Astrocyte of the spinal cord (primary cell): ENCODE results near the gene KNL1.

Source experiments
- DNase-seq: peaks from one replicate; pipeline ENCODE4 v3.0.0; 2011; ENCODE audit warnings: low read depth, low spot score
- H3K4me3 ChIP-seq: 2 replicates; pipeline ENCODE4 v1.5.1; 2011; ENCODE audit warnings: low read depth, mild to moderate bottlenecking, low read length, moderate library complexity
- in situ Hi-C: cut with HindIII; loops from 2 replicates; pipeline ENCODE4 v1.10.0; 2017; ENCODE audit warnings: low sequenced_read_pairs
- TF ChIP-seq, protein P1 (sequence below): IDR thresholded peaks from 2 replicates; pipeline ENCODE4 v1.5.1; 2012; ENCODE audit warnings: low read depth, mild to moderate bottlenecking, low read length, inconsistent platforms

KNL1 gene

DNA sequence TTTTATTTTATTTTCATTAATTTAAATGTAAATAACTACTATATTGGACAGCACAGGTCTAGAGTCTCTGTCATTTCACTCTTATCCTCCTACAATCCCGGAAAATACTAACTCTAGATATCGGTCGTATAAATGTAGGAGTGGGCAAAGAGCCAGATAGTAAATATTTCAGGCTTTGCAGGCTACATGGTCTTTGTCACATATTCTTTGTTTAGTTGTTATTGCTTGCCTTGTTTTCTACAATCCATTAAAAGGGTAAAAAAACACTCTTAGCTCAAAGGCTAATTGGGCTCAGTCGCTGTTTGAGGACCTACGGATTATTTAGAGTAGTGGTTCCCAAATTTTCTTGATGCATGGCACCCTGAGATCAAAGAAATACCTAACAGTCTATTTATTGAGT lies 1.7 kb downstream of the KNL1 start:
- TF ChIP-seq, protein P1, sequence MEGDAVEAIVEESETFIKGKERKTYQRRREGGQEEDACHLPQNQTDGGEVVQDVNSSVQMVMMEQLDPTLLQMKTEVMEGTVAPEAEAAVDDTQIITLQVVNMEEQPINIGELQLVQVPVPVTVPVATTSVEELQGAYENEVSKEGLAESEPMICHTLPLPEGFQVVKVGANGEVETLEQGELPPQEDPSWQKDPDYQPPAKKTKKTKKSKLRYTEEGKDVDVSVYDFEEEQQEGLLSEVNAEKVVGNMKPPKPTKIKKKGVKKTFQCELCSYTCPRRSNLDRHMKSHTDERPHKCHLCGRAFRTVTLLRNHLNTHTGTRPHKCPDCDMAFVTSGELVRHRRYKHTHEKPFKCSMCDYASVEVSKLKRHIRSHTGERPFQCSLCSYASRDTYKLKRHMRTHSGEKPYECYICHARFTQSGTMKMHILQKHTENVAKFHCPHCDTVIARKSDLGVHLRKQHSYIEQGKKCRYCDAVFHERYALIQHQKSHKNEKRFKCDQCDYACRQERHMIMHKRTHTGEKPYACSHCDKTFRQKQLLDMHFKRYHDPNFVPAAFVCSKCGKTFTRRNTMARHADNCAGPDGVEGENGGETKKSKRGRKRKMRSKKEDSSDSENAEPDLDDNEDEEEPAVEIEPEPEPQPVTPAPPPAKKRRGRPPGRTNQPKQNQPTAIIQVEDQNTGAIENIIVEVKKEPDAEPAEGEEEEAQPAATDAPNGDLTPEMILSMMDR: no peak
- peak overlapping the region; percentile 95 for H3K4me3 ChIP-seq
- no peak for DNase-seq
- in situ Hi-C loops: no loop called here

- H3K4me3 ChIP-seq: no peak overlapping the region
- no peak for DNase-seq
- TF ChIP-seq, protein P1: no peak
- in situ Hi-C loops: no loop called here
Measured at GRCh38 chr15:40597024-40597423, 3.0 kb downstream of the KNL1 start.

- no peak overlapping the region for H3K4me3 ChIP-seq
- no peak for DNase-seq
- in situ Hi-C loops: no loop called here
- TF ChIP-seq, protein P1: no peak
Measured at GRCh38 chr15:40598126-40598525, 4.1 kb downstream of the KNL1 start.

DNA sequence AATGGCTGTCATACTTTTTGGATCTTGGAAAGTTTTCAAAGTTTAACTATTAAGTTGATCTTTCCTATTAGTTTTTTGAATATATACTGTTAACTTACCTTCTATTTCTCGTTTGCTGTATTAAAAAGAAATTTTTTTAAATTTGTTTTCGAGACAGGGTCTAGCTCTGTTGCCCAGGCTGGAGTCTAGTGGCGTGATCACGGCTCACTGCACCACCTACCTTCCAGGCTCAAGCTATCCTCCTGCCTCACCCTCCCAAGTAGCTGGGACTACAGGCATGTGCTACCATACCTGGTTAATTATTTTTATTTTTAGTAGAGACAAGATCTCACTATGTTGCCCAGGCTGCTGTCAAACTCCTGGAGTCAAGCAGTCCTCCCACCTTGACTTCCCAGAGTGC lies 4.6 kb downstream of the KNL1 start:
- no peak overlapping the region for H3K4me3 ChIP-seq
- TF ChIP-seq, protein P1: no peak
- DNase-seq: no peak
- in situ Hi-C loops: no loop called here

DNA sequence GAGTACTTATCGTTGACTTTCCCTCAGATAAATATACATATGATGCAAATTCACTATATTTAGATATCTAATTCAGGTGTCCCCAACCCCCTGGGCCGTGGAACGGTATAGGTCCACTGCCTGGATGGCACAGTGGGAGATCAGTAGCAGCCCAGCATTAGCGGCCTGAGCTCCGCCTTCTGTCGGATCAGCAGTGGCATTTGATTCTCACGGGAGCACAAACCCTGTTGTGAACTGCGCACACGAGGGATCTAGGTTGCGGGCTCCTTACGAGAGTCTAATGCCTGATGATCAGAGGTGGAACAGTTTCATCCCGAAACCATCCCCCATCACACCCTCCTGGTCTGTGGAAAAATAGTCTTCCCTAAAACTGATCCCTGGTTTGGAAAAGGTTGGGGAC lies 6.9 kb downstream of the KNL1 start:
- H3K4me3 ChIP-seq: no peak overlapping the region
- TF ChIP-seq, protein P1: no peak
- no peak for DNase-seq
- in situ Hi-C loops: no loop called here

GRCh38 chr15:40603935-40604334 lies 9.9 kb downstream of the KNL1 start:
- TF ChIP-seq, protein P1: no peak
- no peak for DNase-seq
- no peak overlapping the region for H3K4me3 ChIP-seq
- in situ Hi-C loops: no loop called here

DNA sequence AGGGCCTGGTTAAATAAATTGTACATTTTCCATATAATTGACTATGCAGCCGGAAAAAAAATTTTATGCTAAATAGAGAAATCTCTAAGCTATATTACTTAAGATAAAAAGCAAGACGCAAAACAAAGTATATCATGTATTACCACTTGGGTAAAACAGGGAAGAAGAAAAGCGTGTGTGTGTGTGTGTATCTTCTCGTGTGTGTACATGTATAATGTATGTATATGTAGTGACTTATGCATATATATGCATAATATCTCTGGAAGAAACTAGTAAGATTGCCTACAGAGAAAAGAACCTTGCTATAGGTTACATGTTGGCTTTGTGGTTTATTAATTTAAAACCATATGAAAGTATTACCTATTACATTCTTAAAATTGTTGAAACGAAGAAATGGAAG lies 19.0 kb downstream of the KNL1 start:
- TF ChIP-seq, protein P1: no peak
- no peak overlapping the region for H3K4me3 ChIP-seq
- in situ Hi-C loops: no loop called here
- DNase-seq: no peak
